AG08396 (cell line): ENCODE results near the gene SMIM21.

Experiments
- DNase-seq: peaks from one replicate; pipeline ENCODE4 v3.0.0; 2012; ENCODE audit warnings: low spot score, mixed read lengths

The SMIM21 gene

DNA sequence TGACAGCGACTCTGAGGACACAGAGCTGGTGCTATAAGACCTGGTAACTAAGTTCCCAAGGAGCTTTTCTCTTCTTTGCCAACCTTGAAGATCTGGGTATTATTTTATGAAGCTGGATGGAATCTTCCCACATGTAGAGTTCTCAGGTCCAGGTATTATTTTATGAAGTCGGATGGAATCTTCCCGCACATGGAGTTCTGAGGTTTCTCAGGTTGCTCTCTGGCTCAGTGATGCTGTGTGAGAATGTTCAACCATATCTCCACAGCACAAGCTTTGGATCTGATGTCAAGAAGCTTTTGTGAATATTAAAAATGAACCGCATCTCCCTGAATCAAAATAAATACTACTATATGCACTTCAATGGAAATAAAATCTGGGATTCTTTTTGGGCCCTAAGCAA is at the start of gene SMIM21:
Gene SMIM21 (minus strand): TSS at position 101 of the 400 bp plus-strand sequence. CDS start 140 bp downstream, outside the sequence.
- no peak for DNase-seq

GRCh38 chr18:75475228-75475627 is 47.7 kb upstream of the SMIM21 start:
- peak; percentile 56 for DNase-seq

- no peak for DNase-seq
Observed at GRCh38 chr18:75474332-75474731, 46.8 kb upstream of the SMIM21 start.

GRCh38 chr18:75473316-75473715 is 45.8 kb upstream of the SMIM21 start:
- DNase-seq = no peak

- no peak for DNase-seq
Observed at GRCh38 chr18:75472906-75473305, 45.4 kb upstream of the SMIM21 start.

- DNase-seq = no peak
Observed at GRCh38 chr18:75472396-75472795, 44.9 kb upstream of the SMIM21 start.

- no peak for DNase-seq
Observed at GRCh38 chr18:75471850-75472249, 44.3 kb upstream of the SMIM21 start.

- no peak for DNase-seq
Observed at GRCh38 chr18:75467851-75468250, 40.3 kb upstream of the SMIM21 start.

- DNase-seq = no peak
Observed at GRCh38 chr18:75467281-75467795, 39.8 kb upstream of the SMIM21 start.

DNA sequence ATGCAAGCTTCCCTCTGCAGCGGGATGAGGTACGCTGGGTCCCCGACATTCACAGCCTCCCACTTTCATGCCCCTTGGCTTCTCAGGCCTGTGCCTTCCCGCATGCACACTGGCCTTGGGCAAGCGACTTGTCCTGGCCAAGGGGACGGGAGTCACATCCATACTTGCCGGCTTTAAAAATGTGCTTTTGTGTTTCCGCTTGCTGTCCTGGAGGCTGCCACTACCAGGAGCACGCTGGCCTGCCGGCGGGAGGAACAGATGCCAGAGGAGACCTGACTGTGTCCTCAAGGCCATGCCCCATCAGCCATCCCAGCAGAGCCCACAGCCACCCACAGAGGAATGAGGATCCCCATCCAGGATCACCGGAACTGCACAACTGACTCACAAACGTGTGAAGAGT is 36.9 kb upstream of the SMIM21 start:
- no peak for DNase-seq

GRCh38 chr18:75462178-75462832 is 34.8 kb upstream of the SMIM21 start:
- DNase-seq = no peak

- no peak for DNase-seq
Observed at GRCh38 chr18:75456199-75456631, 28.7 kb upstream of the SMIM21 start.

GRCh38 chr18:75455249-75456198 is 28.0 kb upstream of the SMIM21 start:
- DNase-seq = peak; percentile 32

GRCh38 chr18:75454022-75454795 is 26.7 kb upstream of the SMIM21 start:
- DNase-seq = no peak

GRCh38 chr18:75450906-75451305 is 23.4 kb upstream of the SMIM21 start:
- no peak for DNase-seq

GRCh38 chr18:75441896-75442295 is 14.4 kb upstream of the SMIM21 start:
- no peak for DNase-seq

- DNase-seq = no peak
Observed at GRCh38 chr18:75439348-75439747, 11.8 kb upstream of the SMIM21 start.

DNA sequence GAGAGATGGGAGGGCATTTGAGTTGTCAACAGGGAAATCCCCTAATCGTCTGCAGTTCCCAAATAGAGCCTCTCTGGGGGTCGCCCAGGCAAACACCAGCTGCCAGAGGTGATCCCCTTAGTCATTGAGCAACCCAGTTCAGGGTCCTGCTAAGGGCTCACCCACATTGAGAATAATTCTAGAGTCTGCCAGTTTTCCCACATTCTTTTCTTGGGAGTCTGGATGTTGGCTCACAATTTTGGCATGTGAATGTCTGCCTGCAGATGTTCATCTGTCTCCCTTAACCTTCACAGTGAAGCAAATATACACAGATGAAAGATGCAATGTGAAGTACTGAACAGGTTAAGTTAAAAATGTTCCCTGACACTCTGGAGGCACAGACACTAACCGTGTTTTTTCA is 11.4 kb upstream of the SMIM21 start:
- DNase-seq = no peak

GRCh38 chr18:75437979-75438378 is 10.5 kb upstream of the SMIM21 start:
- no peak for DNase-seq

DNA sequence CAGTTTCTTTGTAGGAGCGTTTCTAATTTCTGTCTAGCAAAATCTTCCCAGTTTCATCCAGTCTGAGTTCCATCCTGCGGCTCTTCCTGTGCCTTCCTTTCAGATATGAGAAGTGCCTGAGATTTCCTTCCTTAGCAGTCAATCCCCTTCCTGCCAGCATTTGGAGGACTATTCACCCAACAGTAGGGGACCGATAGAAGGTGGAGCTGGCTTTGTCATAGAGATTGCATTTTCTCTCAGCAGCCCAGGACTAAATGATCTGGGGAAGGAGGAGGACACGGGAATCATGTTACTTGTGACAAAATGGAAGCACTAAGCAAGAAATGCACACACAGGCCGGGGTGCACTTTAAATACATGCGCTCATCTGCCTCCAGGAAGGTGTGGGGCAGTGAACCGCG is 5.6 kb upstream of the SMIM21 start:
- no peak for DNase-seq

- DNase-seq = no peak
Observed at GRCh38 chr18:75429975-75430374, 2.5 kb upstream of the SMIM21 start.

GRCh38 chr18:75428490-75428889 is 987 bp upstream of the SMIM21 start:
- no peak for DNase-seq
